Thyroid gland (tissue), 4 donors: ENCODE data around the gene SLC25A42. TPM values are rescaled to one million over a fixed set of nuclear protein-coding genes. Genes with fewer than 3 reads are reported as not detected.

Experiments used
- DNase-seq, 2 donors: peaks; one replicate each; pipeline ENCODE4 v3.0.0-alpha.2; 2019
- H3K27ac ChIP-seq, 3 donors: fragments of 200-600 bp; sonication (generic); 1 replicate in 2 of 3; 2 replicates in 1 of 3; pipeline ENCODE4 v1.5.1; 2016 to 2019; ENCODE audit warnings: mild to moderate bottlenecking in 1 of 3, moderate library complexity in 1 of 3
- H3K27me3 ChIP-seq: fragments of 200-600 bp; sonication (generic); one replicate; pipeline ENCODE4 v1.5.1; 2019
- H3K36me3 ChIP-seq, 2 donors: fragments of 200-600 bp; sonication (generic); one replicate each; pipeline ENCODE4 v1.5.1; 2016 to 2019
- H3K4me1 ChIP-seq, 2 donors: fragments of 200-600 bp; sonication (generic); one replicate each; pipeline ENCODE4 v1.5.1; 2017 to 2019
- H3K4me3 ChIP-seq, 3 donors: fragments of 200-600 bp; sonication (generic); replicated peaks in 1 of 3; 1 replicate in 2 of 3; 2 replicates in 1 of 3; pipeline ENCODE4 v1.5.1; 2016; ENCODE audit warnings: mild to moderate bottlenecking in 1 of 3
- H3K9me3 ChIP-seq: fragments of 200-600 bp; sonication (generic); one replicate; pipeline ENCODE4 v1.5.1; 2017
- CTCF ChIP-seq, 6 experiments: fragments of 200-600 bp in 3 of 6; fragments of 450-650 bp in 3 of 6; sonication (generic) in 3 of 6; IDR thresholded peaks; one replicate each; pipeline ENCODE4 v1.5.1; 2016 to 2019; ENCODE audit warnings: antibody characterized with exemption in 6 of 6, mild to moderate bottlenecking in 2 of 6, inconsistent platforms in 1 of 6, moderate library complexity in 1 of 6
- POLR2A ChIP-seq, 2 donors: fragments of 450-650 bp; IDR thresholded peaks; one replicate each; pipeline ENCODE4 v1.6.1; 2017; ENCODE audit warnings: antibody characterized with exemption in 2 of 2, mild to moderate bottlenecking in 2 of 2, moderate library complexity in 1 of 2
- WGBS, 2 donors: methylation state at CpG; one replicate each; pipeline ENCODE4 v1.1.5; 2017; 5-methylcytosine and 5-hydroxymethylcytosine counted together
- intact Hi-C: fragments of 100-400 bp; cut with DNase I; formaldehyde crosslinking; loops from one replicate; pipeline ENCODE4 v1.15.1; 2023
- total RNA-seq, 4 donors: library from RNA; depleted of rRNA; stranded (reverse); fragments of >200 nt; gene quantifications; one replicate each; pipeline ENCODE4 v1.2.3, GENCODE V29; 2016

SLC25A42 gene
- total RNA-seq, 4 donors from 2014 or later = 28.0 to 43.9 (median 33.9) TPM

DNA sequence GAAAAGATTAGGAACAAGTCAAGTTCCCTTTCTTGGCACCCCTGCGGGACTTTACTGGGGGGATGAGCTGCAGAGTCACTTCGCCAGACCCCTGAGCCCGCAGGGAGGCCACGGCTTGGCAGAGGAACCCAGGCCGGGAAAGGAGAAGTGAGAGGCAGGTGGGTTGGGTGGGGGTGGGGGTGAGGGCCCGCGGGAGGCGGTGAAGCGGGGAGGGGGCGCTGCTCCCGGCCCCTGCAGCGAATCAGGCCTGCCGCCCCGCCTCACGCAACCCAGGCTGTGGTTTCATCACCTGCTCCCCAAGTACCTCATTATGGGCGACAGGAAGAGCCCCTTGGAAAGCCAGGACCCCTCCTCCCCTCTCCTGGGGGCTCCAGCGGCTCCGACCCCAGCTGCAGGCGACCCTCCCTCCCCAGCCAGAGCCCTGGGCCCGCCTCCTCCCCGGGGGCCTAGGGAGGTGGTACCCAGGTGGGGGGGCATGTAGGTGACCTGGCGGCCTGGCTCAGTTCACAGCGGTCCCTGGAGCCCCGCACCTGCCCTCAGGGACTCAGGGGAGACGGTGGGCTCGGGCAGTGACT, 96.8 kb downstream of the SLC25A42 start:
- TF ChIP-seq CTCF (IDR thresholded peaks at IDR 0.05) (no peak), POLR2A (IDR thresholded peaks at IDR 0.05) (no peak)
- intact Hi-C loops = no loop called here
- 62 to 69% methylated on average over 13 to 15 of the region's 26 CpGs for WGBS, 2 donors
- Histone ChIP-seq H3K27ac (no peak overlapping the region), H3K4me3 (no peak overlapping the region), H3K36me3 (no peaks in the 10 kb centered on the region), H3K4me1 (no peaks in the 10 kb centered on the region), H3K9me3 (no peaks in the 10 kb centered on the region), H3K27me3 (no peaks in the 10 kb centered on the region)
- no peak for DNase-seq

GRCh38 chr19:19162495-19162894, 98.7 kb downstream of the SLC25A42 start:
- Histone ChIP-seq H3K9me3 (no peaks in the 10 kb centered on the region), H3K4me1 (no peaks in the 10 kb centered on the region), H3K36me3 (no peaks in the 10 kb centered on the region), H3K4me3 (no peak overlapping the region), H3K27me3 (no peaks in the 10 kb centered on the region), H3K27ac (no peak overlapping the region)
- no peak for TF ChIP-seq CTCF (IDR thresholded peaks at IDR 0.05)
- TF ChIP-seq POLR2A (IDR thresholded peaks at IDR 0.05) = no peak
- 92 to 95% methylated on average over 7 of the region's 7 CpGs for WGBS, 2 donors
- no peak for DNase-seq
- intact Hi-C loops = no loop called here

Other genes starting within 250 kb of the SLC25A42 start
- 100 to 1,000 TPM in 1 of 4 donors, 10 to 100 TPM in 3; 56.7 to 122 (median 79.6) TPM for gene UPF1, start 232.0 kb upstream of the SLC25A42 start, total RNA-seq
- gene CERS1, start 167.8 kb upstream of the SLC25A42 start, total RNA-seq = 1 to 10 TPM in 1 of 4 donors, under 1 TPM in 3; 0.24 to 1.3 (median 0.59) TPM
- gene COPE, start 144.6 kb upstream of the SLC25A42 start, total RNA-seq = 100 to 1,000 TPM; 192 to 405 (median 329) TPM
- 10 to 100 TPM; 33.5 to 63.7 (median 46.0) TPM for gene DDX49, start 144.3 kb upstream of the SLC25A42 start, total RNA-seq
- 100 to 1,000 TPM in 1 of 4 donors, 10 to 100 TPM in 3; 55.6 to 169 (median 63.4) TPM for gene HOMER3, start 122.8 kb upstream of the SLC25A42 start, total RNA-seq
- 10 to 100 TPM; 70.3 to 93.5 (median 82.2) TPM for gene SUGP2, start 30.5 kb upstream of the SLC25A42 start, total RNA-seq
- 10 to 100 TPM; 33.1 to 60.0 (median 46.1) TPM for gene ARMC6, start 30.4 kb upstream of the SLC25A42 start, total RNA-seq
- 10 to 100 TPM; 29.6 to 37.8 (median 33.1) TPM for gene TMEM161A, start 74.5 kb downstream of the SLC25A42 start, total RNA-seq
- gene MEF2B, start 106.3 kb downstream of the SLC25A42 start, total RNA-seq = 1 to 10 TPM in 1 of 4 donors, under 1 TPM in 1, not detected in 2; 0.67 to 1.5 TPM
- gene BORCS8, start 128.2 kb downstream of the SLC25A42 start, total RNA-seq = 10 to 100 TPM; 15.4 to 38.7 (median 18.2) TPM
- 10 to 100 TPM; 32.5 to 87.8 (median 57.0) TPM for gene RFXANK, start 128.3 kb downstream of the SLC25A42 start, total RNA-seq
- gene NR2C2AP, start 139.4 kb downstream of the SLC25A42 start, total RNA-seq = 10 to 100 TPM in 1 of 4 donors, 1 to 10 TPM in 3; 6.6 to 16.8 (median 7.6) TPM
- gene NCAN, start 148.0 kb downstream of the SLC25A42 start, total RNA-seq = under 1 TPM in 1 of 4 donors, not detected in 3; 0.44 TPM
- gene TM6SF2, start 209.3 kb downstream of the SLC25A42 start, total RNA-seq = not detected